NCI-H510A (cell line): ENCODE results near the gene NLRP6.
"Not testable (repeated sequence)": the region's sequence is repeated elsewhere in the genome, so short reads cannot be mapped to it uniquely, and the experiment has no call there.

Source experiments
- DNase-seq: peaks from one replicate; lab custom pipeline; 2025; lab: John Stamatoyannopoulos, UW

Gene NLRP6

DNA sequence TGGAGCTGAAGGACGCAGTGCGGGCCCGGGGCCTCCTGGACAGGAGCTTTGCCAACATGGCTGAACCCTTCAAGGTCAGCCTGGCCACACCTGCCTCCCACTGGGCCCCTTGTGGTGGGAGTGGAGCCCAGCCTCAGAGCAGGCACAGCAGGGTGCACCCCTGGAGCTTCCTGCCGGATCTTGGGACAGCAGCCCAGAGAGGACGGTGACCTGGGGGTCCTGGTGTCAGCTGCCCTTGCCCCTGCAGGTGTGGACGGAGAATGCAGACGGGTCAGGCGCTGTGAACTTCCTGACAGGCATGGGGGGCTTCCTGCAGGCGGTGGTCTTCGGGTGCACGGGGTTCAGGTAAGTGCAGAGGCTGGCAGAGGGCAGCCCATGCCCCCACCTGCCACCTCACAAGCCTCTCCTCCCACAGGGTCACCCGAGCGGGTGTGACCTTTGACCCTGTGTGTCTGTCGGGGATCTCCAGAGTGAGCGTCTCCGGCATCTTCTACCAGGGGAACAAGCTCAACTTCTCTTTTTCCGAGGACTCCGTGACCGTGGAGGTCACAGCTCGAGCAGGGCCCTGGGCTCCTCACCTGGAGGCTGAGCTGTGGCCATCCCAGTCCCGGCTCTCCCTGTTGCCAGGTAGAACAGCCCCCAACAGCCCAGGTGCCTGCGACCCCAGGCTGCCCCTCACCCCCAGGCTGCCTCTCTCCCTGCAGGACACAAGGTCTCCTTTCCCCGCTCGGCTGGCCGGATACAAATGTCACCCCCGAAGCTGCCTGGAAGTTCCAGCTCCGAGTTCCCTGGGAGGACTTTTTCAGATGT lies 15.8 kb downstream of the NLRP6 start:
- no peak for DNase-seq

DNA sequence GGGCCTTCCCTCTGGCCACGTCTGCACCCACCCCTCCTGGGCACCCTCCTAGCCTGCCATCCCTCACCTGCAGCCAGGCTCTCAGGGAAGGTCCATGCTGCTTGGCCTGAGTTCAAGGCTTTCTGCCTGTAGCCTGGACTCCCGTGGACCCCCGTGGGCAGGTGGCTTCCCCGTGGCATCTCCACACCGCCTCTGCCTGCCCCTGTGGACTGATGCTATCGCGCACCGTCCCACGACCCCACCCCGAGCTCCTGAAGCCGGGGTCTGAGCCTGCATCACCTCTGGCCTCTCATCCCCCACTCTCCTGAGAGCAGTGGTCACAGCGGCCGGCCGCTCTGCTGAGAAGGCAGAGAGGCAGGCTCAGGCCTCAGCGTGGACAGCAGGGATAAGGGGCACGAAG lies 16.6 kb downstream of the NLRP6 start:
- DNase-seq: no peak

GRCh38 chr11:295351-296170 lies 17.4 kb downstream of the NLRP6 start:
- DNase-seq: no peak

DNA sequence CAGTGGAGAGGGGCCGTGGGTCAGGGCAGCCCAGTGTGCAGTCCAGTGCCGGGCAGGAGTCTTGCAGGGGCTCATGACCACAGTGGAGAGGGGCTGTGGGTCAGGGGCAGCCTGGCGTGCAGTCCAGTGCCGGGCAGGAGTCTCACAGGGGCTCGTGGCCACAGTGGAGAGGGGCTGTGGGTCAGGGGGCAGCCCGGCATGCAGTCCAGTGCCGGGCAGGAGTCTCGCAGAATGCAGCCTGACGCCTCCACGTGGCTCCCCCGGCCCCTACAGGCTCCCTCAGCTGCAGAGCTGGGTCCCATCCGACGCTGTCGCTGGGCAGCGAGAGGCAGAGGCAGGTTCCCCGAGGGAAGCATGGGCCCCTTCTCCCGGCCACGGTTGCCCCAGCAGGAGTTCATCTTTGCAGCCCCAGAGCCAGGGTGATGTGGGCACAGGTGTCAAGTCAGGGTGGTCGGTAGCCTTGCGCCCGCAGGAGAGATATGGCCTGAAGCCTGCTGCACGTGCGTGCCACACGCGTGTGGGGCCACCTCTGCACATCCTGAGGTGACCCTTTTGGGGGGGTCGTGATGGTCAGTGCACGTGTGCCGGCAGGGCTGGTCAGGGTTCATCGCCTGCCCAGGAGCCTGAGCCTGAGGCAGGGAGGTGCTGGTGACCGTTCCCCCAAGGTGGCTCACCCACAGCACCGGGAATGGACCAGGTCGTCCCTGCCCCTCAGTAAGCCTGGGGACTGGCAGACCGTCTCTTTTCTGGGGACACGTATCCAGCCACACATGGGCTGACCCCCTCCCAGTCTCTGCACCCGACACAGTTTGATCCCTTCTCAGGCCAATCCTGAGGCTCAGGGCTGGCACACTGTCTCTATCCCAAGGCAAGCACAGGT lies 18.2 kb downstream of the NLRP6 start:
- DNase-seq: no peak

- DNase-seq: no peak
Observed at GRCh38 chr11:297051-297585, 18.9 kb downstream of the NLRP6 start.

- DNase-seq: no peak
Observed at GRCh38 chr11:297586-298405, 19.6 kb downstream of the NLRP6 start.

GRCh38 chr11:298406-299065 lies 20.3 kb downstream of the NLRP6 start:
- DNase-seq: no peak

- no peak for DNase-seq
Observed at GRCh38 chr11:299081-299891, 21.1 kb downstream of the NLRP6 start, which contains the start of gene IFITM5. TSS of gene IFITM5 (minus strand) at chr11:299526. CDS start at chr11:299490, 36 bp downstream.

- DNase-seq: no peak
Observed at GRCh38 chr11:299951-300735, 21.9 kb downstream of the NLRP6 start.

DNA sequence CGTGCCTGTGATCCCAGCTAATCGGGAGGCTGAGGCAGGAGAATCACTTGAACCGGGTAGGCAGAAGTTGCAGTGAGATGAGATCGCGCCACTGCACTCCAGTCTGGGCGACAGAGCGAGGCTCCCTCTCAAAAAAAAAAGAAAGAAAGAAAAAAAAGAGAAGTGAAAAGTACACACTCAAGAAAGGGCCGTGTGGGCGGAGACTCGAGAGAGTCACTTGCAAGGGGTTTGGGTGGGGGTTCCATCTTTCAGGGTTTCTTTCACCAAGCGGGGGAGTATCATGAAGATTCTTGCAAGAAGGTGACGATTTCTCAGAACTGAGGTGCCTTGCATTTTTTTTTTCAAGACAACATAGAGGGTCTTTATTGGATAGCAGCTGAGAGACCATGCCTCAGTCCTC lies 25.2 kb downstream of the NLRP6 start:
- no peak for DNase-seq

- DNase-seq: no peak
Observed at GRCh38 chr11:304061-304506, 25.9 kb downstream of the NLRP6 start.

DNA sequence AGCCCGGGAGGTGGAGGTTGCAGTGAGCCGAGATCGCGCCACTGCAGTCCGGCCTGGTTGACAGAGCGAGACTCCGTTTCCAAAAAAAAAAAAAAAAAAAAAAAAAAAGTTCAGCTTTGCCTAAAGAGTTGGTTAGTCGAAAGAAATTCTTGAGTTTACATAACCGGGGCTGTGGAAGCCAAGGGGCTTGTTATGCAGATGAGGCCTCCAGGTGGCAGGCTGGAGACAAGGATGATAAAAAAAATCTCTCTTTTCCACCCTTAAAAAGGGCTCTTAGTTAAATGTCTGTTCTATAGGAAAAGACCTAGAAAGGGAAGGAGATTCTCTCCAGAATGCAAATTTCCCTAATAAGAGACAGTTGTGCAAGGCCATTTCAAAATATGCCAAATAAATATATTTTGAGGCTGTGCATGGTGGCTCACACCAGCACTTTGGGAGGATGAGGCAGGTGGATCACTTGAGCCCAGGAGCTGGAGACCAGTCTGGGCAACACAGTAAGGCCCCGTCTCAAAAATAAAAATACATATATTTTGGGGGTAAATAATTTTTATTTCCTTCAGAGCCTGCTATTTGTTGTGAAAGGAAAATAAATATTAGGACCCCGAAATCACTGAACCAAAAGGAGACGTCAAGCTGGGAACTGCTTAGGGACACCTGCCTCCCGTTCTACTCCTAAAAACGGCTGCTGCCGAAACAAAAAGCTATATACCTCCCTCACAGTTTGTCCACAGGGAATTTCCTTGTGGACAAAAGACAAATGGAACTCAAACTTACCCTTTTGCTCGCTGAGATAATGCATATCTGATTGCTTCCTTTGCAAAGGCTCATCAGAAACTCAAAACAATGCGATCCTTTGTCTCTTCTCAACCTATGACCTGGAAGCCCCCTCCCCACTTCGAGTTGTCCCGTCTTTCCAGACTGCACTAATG lies 27.0 kb downstream of the NLRP6 start:
- DNase-seq: no peak

GRCh38 chr11:305844-306211 lies 27.6 kb downstream of the NLRP6 start:
- no peak for DNase-seq

DNA sequence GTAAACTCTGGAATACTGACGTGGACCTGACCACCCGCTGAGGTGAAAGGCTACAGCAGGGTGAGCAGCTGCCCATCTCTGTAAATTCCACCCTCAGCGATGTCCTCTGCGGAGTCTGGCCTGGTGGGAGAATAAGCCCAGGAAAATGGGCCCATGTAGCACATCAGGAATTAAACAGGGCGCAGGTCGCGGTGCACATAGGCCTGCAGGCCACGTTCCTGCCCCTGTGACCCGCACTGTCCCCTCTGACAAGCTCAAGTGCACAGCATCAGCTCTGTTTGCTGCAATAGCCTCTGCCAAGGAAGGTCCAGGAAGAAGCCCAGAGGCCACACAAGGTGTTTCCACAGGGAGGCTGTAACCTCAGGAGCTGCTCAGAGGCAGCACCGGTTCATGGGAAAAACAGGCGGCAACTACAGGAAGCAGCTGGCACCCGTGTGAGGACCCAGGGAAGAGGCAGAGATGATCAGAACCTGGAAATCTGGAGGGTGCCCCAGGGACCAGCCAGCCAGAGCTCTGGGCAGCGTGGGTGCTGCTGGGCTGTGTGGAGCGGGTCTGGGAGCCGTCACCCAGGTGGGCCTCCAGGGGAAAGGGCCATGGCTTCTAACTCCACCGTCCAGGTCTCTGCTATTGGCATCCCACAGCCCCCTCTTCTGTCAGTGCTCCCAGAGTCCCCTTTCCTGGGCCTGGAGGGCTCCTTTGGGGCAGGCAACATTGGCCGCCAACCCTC lies 28.6 kb downstream of the NLRP6 start:
- DNase-seq: no peak

- not testable (repeated sequence) for DNase-seq
Observed at GRCh38 chr11:307766-308708, 29.8 kb downstream of the NLRP6 start, which contains the start of gene IFITM2. TSS of gene IFITM2 (plus strand) at chr11:307816. CDS start at chr11:308193, 377 bp downstream.
